NCI-H82 treated with DMSO at 0.1 percent for 48 hours (cell line): ENCODE measurements around the gene BMAL1.
"Not testable (repeated sequence)": the region's sequence is repeated elsewhere in the genome, so short reads cannot be mapped to it uniquely, and the experiment has no call there.

ENCODE experiments used
- DNase-seq: peaks from one replicate; lab custom pipeline; 2025; ENCODE audit not compliant: unreplicated experiment; lab: John Stamatoyannopoulos, UW

The BMAL1 gene

GRCh38 chr11:13368041-13368446 lies 90.5 kb downstream of the BMAL1 start:
- no peak for DNase-seq

GRCh38 chr11:13373216-13373615 lies 95.6 kb downstream of the BMAL1 start:
- no peak for DNase-seq

GRCh38 chr11:13375798-13376197 lies 98.2 kb downstream of the BMAL1 start:
- no peak for DNase-seq

- no peak for DNase-seq
These were observed 98.8 kb downstream of the BMAL1 start for GRCh38 chr11:13376402-13376801.

GRCh38 chr11:13376838-13377237 lies 99.2 kb downstream of the BMAL1 start:
- no peak for DNase-seq

GRCh38 chr11:13378316-13378715 lies 100.7 kb downstream of the BMAL1 start:
- no peak for DNase-seq

GRCh38 chr11:13380731-13381130 lies 103.1 kb downstream of the BMAL1 start:
- no peak for DNase-seq

- DNase-seq, result no peak
These were observed 105.2 kb downstream of the BMAL1 start for GRCh38 chr11:13382751-13383150.

GRCh38 chr11:13384908-13385640 lies 107.5 kb downstream of the BMAL1 start:
- DNase-seq, result peak; percentile 1

- DNase-seq, result no peak
These were observed 109.0 kb downstream of the BMAL1 start for GRCh38 chr11:13386567-13386966.

GRCh38 chr11:13388741-13389140 lies 111.2 kb downstream of the BMAL1 start:
- DNase-seq, result no peak

- no peak for DNase-seq
These were observed 113.6 kb downstream of the BMAL1 start for GRCh38 chr11:13391217-13391616.

GRCh38 chr11:13398335-13398734 lies 120.7 kb downstream of the BMAL1 start:
- DNase-seq, result not testable (repeated sequence)

GRCh38 chr11:13405220-13405619 lies 127.6 kb downstream of the BMAL1 start:
- DNase-seq, result no peak

GRCh38 chr11:13415201-13415600 lies 137.6 kb downstream of the BMAL1 start:
- no peak for DNase-seq

GRCh38 chr11:13421561-13421960 lies 144.0 kb downstream of the BMAL1 start:
- no peak for DNase-seq

GRCh38 chr11:13423372-13423771 lies 145.8 kb downstream of the BMAL1 start:
- no peak for DNase-seq

- DNase-seq, result no peak
These were observed 149.8 kb downstream of the BMAL1 start for GRCh38 chr11:13427440-13427839.

- DNase-seq, result no peak
These were observed 151.7 kb downstream of the BMAL1 start for GRCh38 chr11:13429288-13429687.

- no peak for DNase-seq
These were observed 152.2 kb downstream of the BMAL1 start for GRCh38 chr11:13429836-13430235.

- no peak for DNase-seq
These were observed 155.8 kb downstream of the BMAL1 start for GRCh38 chr11:13433437-13433836.

- no peak for DNase-seq
These were observed 156.9 kb downstream of the BMAL1 start for GRCh38 chr11:13434247-13435205.
